ENCODE data around the gene OR5B2. TPM values are rescaled to one million over a fixed set of nuclear protein-coding genes. Genes with fewer than 3 reads are reported as not detected.

Gene OR5B2
- total RNA-seq, 5 donors from 2014 or later (not counting 1 experiment from before 2014, with no cell fraction given) = not detected

DNA sequence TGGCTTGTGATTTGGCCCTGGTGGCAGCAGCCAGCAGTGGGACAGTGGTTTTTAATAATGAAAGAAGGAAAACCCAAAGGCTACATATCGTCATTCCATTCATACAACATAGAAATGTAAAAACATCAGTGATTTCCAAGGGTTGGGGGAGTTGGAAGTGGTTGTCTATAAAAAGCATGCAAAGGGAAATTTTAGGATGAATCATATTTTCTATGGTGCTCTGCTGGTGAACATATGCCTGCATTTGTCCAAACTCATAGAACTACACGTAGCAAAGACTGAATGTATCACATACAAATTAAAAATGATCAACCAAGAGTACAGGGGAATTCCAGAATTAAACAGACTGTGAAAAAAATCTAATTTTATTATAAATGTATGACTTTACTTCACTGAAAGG is 32.3 kb downstream of the OR5B2 start:
- Histone ChIP-seq H3K27me3 (replicated peaks in 1 of 2; ENCODE audit: control insufficient read depth in 2 of 2, extremely low read depth in 1 of 2, insufficient read depth in 2 of 2, low read length in 1 of 2) (peaks cover 0 to 8% of the 10 kb centered on the region in 2 experiments), H3K36me3 (ENCODE audit: control insufficient read depth in 2 of 2, extremely low read depth in 1 of 2, insufficient read depth in 1 of 2, low read length in 1 of 2) (no peaks in the 10 kb centered on the region), H3K4me1 (ENCODE audit: control insufficient read depth in 1 of 2, extremely low read depth in 1 of 2, insufficient read depth in 2 of 2, low read length in 2 of 2) (no peaks in the 10 kb centered on the region), H3K4me3 (ENCODE audit: control insufficient read depth in 1 of 2, extremely low read depth in 1 of 2, low read length in 1 of 2) (no peak overlapping the region), H3K27ac (ENCODE audit: low read length) (no peak overlapping the region), H3K9me3 (no peaks in the 10 kb centered on the region)
- ATAC-seq (replicated peaks in 1 of 4) = no peak
- ChIA-PET POLR2A (no interaction called here), CTCF (interaction anchor here in 1 of 2 donors (0.7 kb wide), 1 partner anchor 935 kb away, joined by 3 read pairs; the partner anchor contains the start of gene RTN4RL2)
- no peak for DNase-seq
- H3K9me3 Mint-ChIP-seq = peaks cover 5 to 13% (median 8%) of the 10 kb centered on the region in 3 donors
- H3K27me3 Mint-ChIP-seq = peaks cover under 1 to 4% of the 10 kb centered on the region in 2 donors
- no CpG with 5 or more reads among the region's 2 CpGs for WGBS (ENCODE audit: insufficient coverage)
- no peak overlapping the region for H3K27ac Mint-ChIP-seq
- H3K36me3 Mint-ChIP-seq = no peaks in the 10 kb centered on the region
- H3K4me3 Mint-ChIP-seq = no peak overlapping the region
- no peaks in the 10 kb centered on the region for H3K4me1 Mint-ChIP-seq

DNA sequence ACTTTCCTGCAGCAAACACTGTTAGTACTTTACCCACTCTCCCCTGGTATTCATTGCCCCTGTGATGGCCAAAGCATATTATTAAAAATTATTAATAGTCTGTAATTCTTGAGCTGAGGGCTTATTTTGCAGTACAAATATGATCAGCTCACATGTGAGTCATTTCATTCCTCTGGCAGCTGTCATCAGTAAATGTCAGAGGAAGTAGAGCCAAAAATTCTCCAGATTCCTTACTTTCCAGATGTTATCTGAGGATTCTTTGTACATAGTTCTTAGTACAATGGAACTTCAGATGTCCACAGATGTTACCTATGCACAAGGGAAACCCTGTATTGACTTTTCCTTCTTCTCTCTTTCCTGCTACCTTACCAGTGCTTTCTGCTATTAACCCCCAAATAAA is 33.7 kb downstream of the OR5B2 start:
- ChIA-PET CTCF (no interaction called here), POLR2A (no interaction called here)
- Histone ChIP-seq H3K4me3 (ENCODE audit: control insufficient read depth in 1 of 2, extremely low read depth in 1 of 2, low read length in 1 of 2) (no peak overlapping the region), H3K36me3 (ENCODE audit: control insufficient read depth in 2 of 2, extremely low read depth in 1 of 2, insufficient read depth in 1 of 2, low read length in 1 of 2) (no peaks in the 10 kb centered on the region), H3K27me3 (replicated peaks in 1 of 2; ENCODE audit: control insufficient read depth in 2 of 2, extremely low read depth in 1 of 2, insufficient read depth in 2 of 2, low read length in 1 of 2) (peaks cover 0 to 11% of the 10 kb centered on the region in 2 experiments), H3K27ac (ENCODE audit: low read length) (no peak overlapping the region), H3K4me1 (ENCODE audit: control insufficient read depth in 1 of 2, extremely low read depth in 1 of 2, insufficient read depth in 2 of 2, low read length in 2 of 2) (no peaks in the 10 kb centered on the region), H3K9me3 (no peaks in the 10 kb centered on the region)
- DNase-seq = no peak
- ATAC-seq (replicated peaks in 1 of 4) = no peak
- peaks cover 5 to 13% (median 8%) of the 10 kb centered on the region in 3 donors for H3K9me3 Mint-ChIP-seq
- peaks cover 0 to 4% of the 10 kb centered on the region in 2 donors for H3K27me3 Mint-ChIP-seq
- no peaks in the 10 kb centered on the region for H3K36me3 Mint-ChIP-seq
- H3K4me1 Mint-ChIP-seq = no peaks in the 10 kb centered on the region
- no peak overlapping the region for H3K27ac Mint-ChIP-seq
- H3K4me3 Mint-ChIP-seq = no peak overlapping the region

- DNase-seq (no peak), ATAC-seq (replicated peaks in 1 of 4) (no peak)
- no peaks in the 10 kb centered on the region for H3K4me1 ChIP-seq (ENCODE audit: control insufficient read depth in 1 of 2, extremely low read depth in 1 of 2, insufficient read depth in 2 of 2, low read length in 2 of 2)
- Mint-ChIP-seq H3K27ac (no peak overlapping the region), H3K36me3 (no peaks in the 10 kb centered on the region), H3K4me3 (no peak overlapping the region), H3K9me3 (peaks cover 5 to 13% (median 8%) of the 10 kb centered on the region in 3 donors), H3K4me1 (no peaks in the 10 kb centered on the region), H3K27me3 (peaks cover 0 to 4% of the 10 kb centered on the region in 2 donors)
- CTCF ChIA-PET = no interaction called here
- no CpG with 5 or more reads among the region's 1 CpG for WGBS (ENCODE audit: insufficient coverage)
- H3K27ac ChIP-seq (ENCODE audit: low read length) = no peak overlapping the region
- H3K36me3 ChIP-seq (ENCODE audit: control insufficient read depth in 2 of 2, extremely low read depth in 1 of 2, insufficient read depth in 1 of 2, low read length in 1 of 2) = no peaks in the 10 kb centered on the region
- H3K4me3 ChIP-seq (ENCODE audit: control insufficient read depth in 1 of 2, extremely low read depth in 1 of 2, low read length in 1 of 2) = no peak overlapping the region
- POLR2A ChIA-PET = no interaction called here
- peaks cover 0 to 11% of the 10 kb centered on the region in 2 experiments for H3K27me3 ChIP-seq (replicated peaks in 1 of 2; ENCODE audit: control insufficient read depth in 2 of 2, extremely low read depth in 1 of 2, insufficient read depth in 2 of 2, low read length in 1 of 2)
- H3K9me3 ChIP-seq = no peaks in the 10 kb centered on the region
These were observed 35.2 kb downstream of the OR5B2 start for GRCh38 chr11:58392746-58393145.

DNA sequence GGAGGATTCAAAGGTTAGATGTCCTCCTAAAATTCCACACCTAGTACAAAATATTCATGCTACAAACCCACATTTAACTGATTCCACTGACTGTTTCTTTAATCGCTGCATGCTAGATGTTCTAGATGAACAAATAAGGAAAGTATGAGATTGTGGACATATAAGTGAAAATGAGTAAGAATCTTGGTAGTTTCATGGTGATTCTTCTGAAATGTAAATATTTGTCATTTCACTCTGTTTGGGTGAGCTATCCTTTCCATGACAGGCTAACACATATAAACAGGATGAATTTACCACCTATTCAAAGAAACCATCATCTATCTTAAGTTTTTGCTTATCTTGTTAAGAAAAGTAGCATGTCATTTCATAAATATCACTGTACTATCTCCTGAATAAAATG is 36.0 kb downstream of the OR5B2 start:
- peaks cover 3 to 4% of the 10 kb centered on the region in 2 donors for H3K27me3 Mint-ChIP-seq
- Histone ChIP-seq H3K36me3 (ENCODE audit: control insufficient read depth in 2 of 2, extremely low read depth in 1 of 2, insufficient read depth in 1 of 2, low read length in 1 of 2) (no peaks in the 10 kb centered on the region), H3K4me1 (ENCODE audit: control insufficient read depth in 1 of 2, extremely low read depth in 1 of 2, insufficient read depth in 2 of 2, low read length in 2 of 2) (no peaks in the 10 kb centered on the region), H3K27me3 (replicated peaks in 1 of 2; ENCODE audit: control insufficient read depth in 2 of 2, extremely low read depth in 1 of 2, insufficient read depth in 2 of 2, low read length in 1 of 2) (peaks cover 0 to 11% of the 10 kb centered on the region in 2 experiments), H3K9me3 (no peaks in the 10 kb centered on the region), H3K27ac (ENCODE audit: low read length) (no peak overlapping the region), H3K4me3 (ENCODE audit: control insufficient read depth in 1 of 2, extremely low read depth in 1 of 2, low read length in 1 of 2) (no peak overlapping the region)
- DNase-seq (no peak), ATAC-seq (replicated peaks in 1 of 4) (no peak)
- no peaks in the 10 kb centered on the region for H3K36me3 Mint-ChIP-seq
- WGBS (ENCODE audit: insufficient coverage) = no CpG with 5 or more reads among the region's 1 CpG
- ChIA-PET CTCF (no interaction called here), POLR2A (no interaction called here)
- no peaks in the 10 kb centered on the region for H3K4me1 Mint-ChIP-seq
- H3K27ac Mint-ChIP-seq = no peak overlapping the region
- H3K9me3 Mint-ChIP-seq = peaks cover 5 to 13% (median 8%) of the 10 kb centered on the region in 3 donors
- no peak overlapping the region for H3K4me3 Mint-ChIP-seq

- Mint-ChIP-seq H3K4me1 (no peaks in the 10 kb centered on the region), H3K9me3 (peaks cover 5 to 12% (median 8%) of the 10 kb centered on the region in 3 donors), H3K27ac (no peak overlapping the region), H3K36me3 (no peaks in the 10 kb centered on the region), H3K4me3 (no peak overlapping the region), H3K27me3 (peaks cover 3 to 4% of the 10 kb centered on the region in 2 donors)
- no peak overlapping the region for H3K4me3 ChIP-seq (ENCODE audit: control insufficient read depth in 1 of 2, extremely low read depth in 1 of 2, low read length in 1 of 2)
- no peak for ATAC-seq (replicated peaks in 1 of 4)
- POLR2A ChIA-PET = no interaction called here
- no peaks in the 10 kb centered on the region for H3K36me3 ChIP-seq (ENCODE audit: control insufficient read depth in 2 of 2, extremely low read depth in 1 of 2, insufficient read depth in 1 of 2, low read length in 1 of 2)
- whole genome bisulfite sequencing (ENCODE audit: insufficient coverage) = 86% methylated on average over 18 of the region's 18 CpGs
- no peaks in the 10 kb centered on the region for H3K9me3 ChIP-seq
- H3K4me1 ChIP-seq (ENCODE audit: control insufficient read depth in 1 of 2, extremely low read depth in 1 of 2, insufficient read depth in 2 of 2, low read length in 2 of 2) = no peaks in the 10 kb centered on the region
- DNase-seq = no peak
- CTCF ChIA-PET = no interaction called here
- peaks cover 0 to 11% of the 10 kb centered on the region in 2 experiments for H3K27me3 ChIP-seq (replicated peaks in 1 of 2; ENCODE audit: control insufficient read depth in 2 of 2, extremely low read depth in 1 of 2, insufficient read depth in 2 of 2, low read length in 1 of 2)
- H3K27ac ChIP-seq (ENCODE audit: low read length) = no peak overlapping the region
These were observed 37.3 kb downstream of the OR5B2 start for GRCh38 chr11:58390551-58391063.

Other genes with a start within 250 kb of the OR5B2 start
- gene OR9Q2, start 239.1 kb downstream of the OR5B2 start, total RNA-seq = not detected
- gene OR1S2, start 224.0 kb downstream of the OR5B2 start, total RNA-seq = not detected
- gene OR1S1, start 215.4 kb downstream of the OR5B2 start, total RNA-seq = not detected
- gene OR10Q1, start 199.2 kb downstream of the OR5B2 start, total RNA-seq = not detected
- gene OR10W1, start 159.9 kb downstream of the OR5B2 start, total RNA-seq = not detected
- gene OR5B17, start 69.1 kb downstream of the OR5B2 start, total RNA-seq = not detected
- not detected for gene OR5B3, start 21.2 kb downstream of the OR5B2 start, total RNA-seq
- under 1 TPM in 3 of 5 donors, not detected in 2; 0.26 to 0.35 (median 0.35) TPM for gene OR5B12, start 14.1 kb upstream of the OR5B2 start, total RNA-seq
- under 1 TPM in 4 of 5 donors, not detected in 1; 0.46 to 0.95 (median 0.72) TPM for gene OR5B21, start 80.0 kb upstream of the OR5B2 start, total RNA-seq
- gene LPXN, start 147.7 kb upstream of the OR5B2 start, total RNA-seq = 100 to 1,000 TPM in 3 of 5 donors, 10 to 100 TPM in 2; 86.8 to 158 (median 142) TPM
- gene ZFP91, start 150.9 kb upstream of the OR5B2 start, total RNA-seq = 10 to 100 TPM; 32.2 to 41.7 (median 34.0) TPM
- gene CNTF, start 194.5 kb upstream of the OR5B2 start, total RNA-seq = 1 to 10 TPM; 2.4 to 4.3 (median 2.9) TPM